A673 (cell line): ENCODE measurements around the gene KRTAP10-5. TPM values are rescaled to one million over a fixed set of nuclear protein-coding genes. Genes with fewer than 3 reads are reported as not detected.

Experiments
- BruUV-seq: library from RNA; stranded (reverse); fragments of 400-500 nt; replicated peaks from 2 replicates; lab custom pipeline; 2021; lab: Mats Ljungman, UMichigan
- CTCF ChIA-PET: fragments of 300-600 bp; sonication (Branson Sonifier 250); formaldehyde crosslinking; loops from one replicate; lab custom pipeline; 2022; ENCODE audit warnings: antibody characterized with exemption; lab: Charles Lee
- POLR2A ChIA-PET: fragments of 300-600 bp; sonication (Branson Sonifier 250); formaldehyde crosslinking; loops from one replicate; lab custom pipeline; 2022; ENCODE audit warnings: antibody characterized with exemption; ENCODE audit not compliant: low non-redundant PET; lab: Charles Lee
- DNase-seq: peaks from one replicate; pipeline ENCODE4 v3.0.0-alpha.2; 2015; ENCODE audit warnings: low spot score
- H3K27ac ChIP-seq: fragments of 200-600 bp; sonication (generic); 2 replicates; pipeline ENCODE4 v1.5.1; 2016; ENCODE audit warnings: mixed run types, low read depth, mild to moderate bottlenecking, mixed read lengths, antibody characterized with exemption, low read length; ENCODE audit not compliant: poor library complexity, severe bottlenecking
- H3K27me3 ChIP-seq: fragments of 200-600 bp; sonication (generic); replicated peaks from 2 replicates; pipeline ENCODE4 v1.6.1; 2017; ENCODE audit warnings: mixed run types, low read depth, mild to moderate bottlenecking, mixed read lengths, antibody characterized with exemption, low read length; ENCODE audit not compliant: insufficient read depth, poor library complexity
- H3K36me3 ChIP-seq: fragments of 200-600 bp; sonication (generic); 2 replicates; pipeline ENCODE4 v1.6.1; 2016; ENCODE audit warnings: mixed run types, mild to moderate bottlenecking, mixed read lengths, antibody characterized with exemption, low read length; ENCODE audit not compliant: insufficient read depth, poor library complexity, severe bottlenecking
- H3K4me1 ChIP-seq: fragments of 200-600 bp; sonication (generic); 2 replicates; pipeline ENCODE4 v1.6.1; 2017; ENCODE audit warnings: mixed run types, mild to moderate bottlenecking, mixed read lengths, antibody characterized with exemption, low read length; ENCODE audit not compliant: insufficient read depth, poor library complexity, severe bottlenecking
- H3K4me3 ChIP-seq: fragments of 200-600 bp; sonication (generic); 2 replicates; pipeline ENCODE4 v1.5.1; 2016; ENCODE audit warnings: low read depth, mixed run types, mild to moderate bottlenecking, mixed read lengths, low read length; ENCODE audit not compliant: poor library complexity, severe bottlenecking
- H3K9me3 ChIP-seq: fragments of 200-600 bp; sonication (generic); 2 replicates; pipeline ENCODE4 v1.6.1; 2016; ENCODE audit warnings: mixed run types, low read depth, mild to moderate bottlenecking, mixed read lengths, antibody characterized with exemption, low read length; ENCODE audit not compliant: poor library complexity, severe bottlenecking
- CTCF ChIP-seq: fragments of 300-800, 200-600 bp; sonication (generic); conservative IDR thresholded peaks from 2 replicates; pipeline ENCODE4 v1.5.1; 2017; ENCODE audit warnings: low read depth, mild to moderate bottlenecking, antibody characterized with exemption, low read length, moderate library complexity, mixed read lengths
- EZH2 ChIP-seq: fragments of 200-600 bp; sonication (generic); IDR thresholded peaks from 2 replicates; pipeline ENCODE4 v1.6.1; 2017; ENCODE audit warnings: borderline replicate concordance, low read depth, mild to moderate bottlenecking, mixed read lengths, antibody characterized with exemption, low read length; ENCODE audit not compliant: poor library complexity, severe bottlenecking
- intact Hi-C: fragments of 100-400 bp; cut with micrococcal nuclease; formaldehyde crosslinking; loops from one replicate; pipeline ENCODE4 v1.10.0; 2022; ENCODE audit not compliant: unreplicated experiment
- total RNA-seq: library from RNA; stranded (reverse); gene quantifications from 2 replicates; pipeline ENCODE4 v1.2.3, GENCODE V29; 2021

KRTAP10-5 gene
- total RNA-seq, 1 experiment from 2014 or later = not detected

GRCh38 chr21:44618504-44618903 lies 38.1 kb upstream of the KRTAP10-5 start:
- Histone ChIP-seq H3K9me3 (peaks cover 13% of the 10 kb centered on the region), H3K36me3 (no peaks in the 10 kb centered on the region), H3K4me3 (no peak overlapping the region), H3K27ac (no peak overlapping the region), H3K27me3 (no peaks in the 10 kb centered on the region), H3K4me1 (no peaks in the 10 kb centered on the region)
- ChIA-PET POLR2A (no interaction called here), CTCF (no interaction called here)
- intact Hi-C loops = no loop called here
- BruUV-seq = no TSS peak
- DNase-seq = no peak
- TF ChIP-seq CTCF (no peak), EZH2 (no peak)

- BruUV-seq = no TSS peak
- no peak for DNase-seq
- ChIA-PET POLR2A (no interaction called here), CTCF (no interaction called here)
- TF ChIP-seq EZH2 (no peak), CTCF (no peak)
- H3K4me3 ChIP-seq = no peak overlapping the region
- no peak overlapping the region for H3K27ac ChIP-seq
- H3K9me3 ChIP-seq = peaks cover 6% of the 10 kb centered on the region
- intact Hi-C loops = no loop called here
- no peaks in the 10 kb centered on the region for H3K4me1 ChIP-seq
- no peaks in the 10 kb centered on the region for H3K36me3 ChIP-seq
- no peaks in the 10 kb centered on the region for H3K27me3 ChIP-seq
These were observed 36.7 kb upstream of the KRTAP10-5 start for GRCh38 chr21:44617071-44617501.

- Histone ChIP-seq H3K27me3 (no peaks in the 10 kb centered on the region), H3K27ac (no peak overlapping the region), H3K4me3 (no peak overlapping the region), H3K9me3 (peaks cover 11% of the 10 kb centered on the region), H3K36me3 (no peaks in the 10 kb centered on the region), H3K4me1 (no peaks in the 10 kb centered on the region)
- no peak for TF ChIP-seq EZH2
- no peak for TF ChIP-seq CTCF
- ChIA-PET CTCF (no interaction called here), POLR2A (no interaction called here)
- BruUV-seq = no TSS peak
- no peak for DNase-seq
- intact Hi-C loops = no loop called here
These were observed 36.2 kb upstream of the KRTAP10-5 start for GRCh38 chr21:44616591-44616926.
